Esophagus muscularis mucosa (tissue), 3 donors: ENCODE measurements around the gene GASK1A.

ENCODE experiments used
- POLR2A ChIP-seq: fragments of 450-650 bp; IDR thresholded peaks from one replicate; pipeline ENCODE4 v1.6.1; 2017; ENCODE audit warnings: antibody characterized with exemption, moderate library complexity, mild to moderate bottlenecking, low read depth
- POLR2AphosphoS5 ChIP-seq, 2 donors: sonication (generic); formaldehyde crosslinking; IDR thresholded peaks; one replicate each; pipeline ENCODE4 v1.6.1; 2017; ENCODE audit warnings: antibody characterized with exemption in 2 of 2
- TF ChIP-seq, protein P1 (sequence below), 3 experiments: fragments of 200-600 bp in 2 of 3; fragments of 450-650 bp in 1 of 3; sonication (generic) in 2 of 3; IDR thresholded peaks; one replicate each; pipeline ENCODE4 v1.5.1; 2017 to 2019; ENCODE audit warnings: antibody characterized with exemption in 3 of 3, mild to moderate bottlenecking in 2 of 3, moderate library complexity in 1 of 3

DNA sequence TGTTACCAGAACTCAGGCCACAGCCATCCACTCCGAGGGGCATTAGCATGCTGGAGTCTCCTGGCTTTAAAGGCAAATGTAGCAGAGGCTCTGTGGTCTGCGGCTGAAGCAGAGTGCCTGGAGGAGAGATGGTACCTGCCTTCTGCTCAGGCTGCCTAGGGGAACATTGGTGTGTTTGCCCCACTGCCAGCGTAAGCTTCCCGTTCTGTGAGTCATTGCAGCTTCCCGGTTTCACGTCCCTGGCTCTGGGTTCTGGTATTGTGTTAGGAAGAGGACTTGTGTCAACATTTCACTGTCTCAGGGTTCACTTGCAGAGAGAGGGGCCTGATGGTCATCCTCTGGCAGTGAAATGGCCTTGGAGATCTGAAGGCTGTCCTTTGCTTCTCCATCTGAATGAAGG is 1.8 kb downstream of the GASK1A start:
- TF ChIP-seq, protein P1, sequence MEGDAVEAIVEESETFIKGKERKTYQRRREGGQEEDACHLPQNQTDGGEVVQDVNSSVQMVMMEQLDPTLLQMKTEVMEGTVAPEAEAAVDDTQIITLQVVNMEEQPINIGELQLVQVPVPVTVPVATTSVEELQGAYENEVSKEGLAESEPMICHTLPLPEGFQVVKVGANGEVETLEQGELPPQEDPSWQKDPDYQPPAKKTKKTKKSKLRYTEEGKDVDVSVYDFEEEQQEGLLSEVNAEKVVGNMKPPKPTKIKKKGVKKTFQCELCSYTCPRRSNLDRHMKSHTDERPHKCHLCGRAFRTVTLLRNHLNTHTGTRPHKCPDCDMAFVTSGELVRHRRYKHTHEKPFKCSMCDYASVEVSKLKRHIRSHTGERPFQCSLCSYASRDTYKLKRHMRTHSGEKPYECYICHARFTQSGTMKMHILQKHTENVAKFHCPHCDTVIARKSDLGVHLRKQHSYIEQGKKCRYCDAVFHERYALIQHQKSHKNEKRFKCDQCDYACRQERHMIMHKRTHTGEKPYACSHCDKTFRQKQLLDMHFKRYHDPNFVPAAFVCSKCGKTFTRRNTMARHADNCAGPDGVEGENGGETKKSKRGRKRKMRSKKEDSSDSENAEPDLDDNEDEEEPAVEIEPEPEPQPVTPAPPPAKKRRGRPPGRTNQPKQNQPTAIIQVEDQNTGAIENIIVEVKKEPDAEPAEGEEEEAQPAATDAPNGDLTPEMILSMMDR (IDR thresholded peaks at IDR 0.05), result no peak
- TF ChIP-seq POLR2AphosphoS5 (IDR thresholded peaks at IDR 0.05), result peak in 1 of 2 donors; percentile 57
- no peak for TF ChIP-seq POLR2A
